Activated naive CD8-positive, alpha-beta T cell treated with anti-CD3 and anti-CD28 coated beads, Interleukin-2, amount 50 U/mL, for 16 hours (primary cell): ENCODE data around the gene CACNB2.
"Not testable (repeated sequence)": the region's sequence is repeated elsewhere in the genome, so short reads cannot be mapped to it uniquely, and the experiment has no call there.

Experiments used
- DNase-seq: peaks from one replicate; pipeline ENCODE4 v3.0.0-alpha.2; 2020; ENCODE audit warnings: low read depth, low spot score

The CACNB2 gene

GRCh38 chr10:18197706-18198105 is 57.5 kb downstream of the CACNB2 start:
- no peak for DNase-seq

- no peak for DNase-seq
These were observed 61.7 kb downstream of the CACNB2 start for GRCh38 chr10:18201877-18202276.

GRCh38 chr10:18202680-18203460 is 62.6 kb downstream of the CACNB2 start:
- DNase-seq: no peak

GRCh38 chr10:18203471-18203870 is 63.2 kb downstream of the CACNB2 start:
- DNase-seq: no peak

- no peak for DNase-seq
These were observed 64.0 kb downstream of the CACNB2 start for GRCh38 chr10:18204039-18204835.

- no peak for DNase-seq
These were observed 65.0 kb downstream of the CACNB2 start for GRCh38 chr10:18205098-18205834.

- not testable (repeated sequence) for DNase-seq
These were observed 68.0 kb downstream of the CACNB2 start for GRCh38 chr10:18208186-18208585.

GRCh38 chr10:18209241-18209640 is 69.0 kb downstream of the CACNB2 start:
- DNase-seq: no peak

- no peak for DNase-seq
These were observed 70.5 kb downstream of the CACNB2 start for GRCh38 chr10:18210711-18211110.

- no peak for DNase-seq
These were observed 71.6 kb downstream of the CACNB2 start for GRCh38 chr10:18211862-18212261.

GRCh38 chr10:18213271-18213670 is 73.0 kb downstream of the CACNB2 start:
- DNase-seq: no peak

GRCh38 chr10:18214691-18215563 is 74.7 kb downstream of the CACNB2 start:
- DNase-seq: no peak

- no peak for DNase-seq
These were observed 76.3 kb downstream of the CACNB2 start for GRCh38 chr10:18216482-18216881.

GRCh38 chr10:18217577-18217976 is 77.4 kb downstream of the CACNB2 start:
- DNase-seq: no peak

- no peak for DNase-seq
These were observed 78.9 kb downstream of the CACNB2 start for GRCh38 chr10:18219146-18219545.

- DNase-seq: no peak
These were observed 80.9 kb downstream of the CACNB2 start for GRCh38 chr10:18221123-18221522.

GRCh38 chr10:18221882-18222281 is 81.7 kb downstream of the CACNB2 start:
- no peak for DNase-seq

GRCh38 chr10:18222866-18223265 is 82.6 kb downstream of the CACNB2 start:
- no peak for DNase-seq

- no peak for DNase-seq
These were observed 83.7 kb downstream of the CACNB2 start for GRCh38 chr10:18223898-18224297.

GRCh38 chr10:18224626-18225445 is 84.6 kb downstream of the CACNB2 start:
- DNase-seq: no peak
